Lower leg skin (tissue), 3 donors: ENCODE results near the gene CHAT.

Experiments used
- CTCF ChIP-seq, 3 donors: fragments of 450-650 bp; IDR thresholded peaks; one replicate each; pipeline ENCODE4 v1.5.1; 2016; ENCODE audit warnings: antibody characterized with exemption in 3 of 3, mild to moderate bottlenecking in 3 of 3, moderate library complexity in 2 of 3
- POLR2A ChIP-seq, 2 donors: fragments of 450-650 bp; IDR thresholded peaks; one replicate each; pipeline ENCODE4 v1.6.1; 2016 to 2017; ENCODE audit warnings: antibody characterized with exemption in 2 of 2, mild to moderate bottlenecking in 1 of 2, moderate library complexity in 1 of 2

- TF ChIP-seq CTCF (IDR thresholded peaks at IDR 0.05): no peak
- TF ChIP-seq POLR2A (IDR thresholded peaks at IDR 0.05): no peak
Measured at GRCh38 chr10:49608166-49609005, 5.5 kb upstream of the CHAT start.
